GM12873 (cell line): ENCODE data around the gene PRRG3.
A peak's percentile ranks its signal among the peaks of the same experiment; 100 is the strongest.

Experiments
- CTCF ChIP-seq: IDR thresholded peaks from 2 replicates; pipeline ENCODE4 v1.5.1; 2012; ENCODE audit warnings: low read depth, mild to moderate bottlenecking, moderate library complexity, low read length, control low read depth; ENCODE audit not compliant: insufficient read depth; ENCODE audit errors: missing control alignments

PRRG3 gene

GRCh38 chrX:151711154-151711553, 15.9 kb downstream of the PRRG3 start:
- TF ChIP-seq CTCF: no peak

GRCh38 chrX:151711787-151712186, 16.5 kb downstream of the PRRG3 start:
- no peak for TF ChIP-seq CTCF

GRCh38 chrX:151712253-151712652, 17.0 kb downstream of the PRRG3 start:
- no peak for TF ChIP-seq CTCF

GRCh38 chrX:151713849-151714248, 18.6 kb downstream of the PRRG3 start:
- TF ChIP-seq CTCF: peak; percentile 82

GRCh38 chrX:151714362-151714761, 19.1 kb downstream of the PRRG3 start:
- TF ChIP-seq CTCF: no peak

GRCh38 chrX:151715752-151716151, 20.5 kb downstream of the PRRG3 start, which contains the start of gene FATE1:
FATE1 (plus strand) TSS chrX:151716035; CDS start chrX:151716120, 85 bp downstream.
- TF ChIP-seq CTCF: no peak

- peak; percentile 48 for TF ChIP-seq CTCF
Measured at GRCh38 chrX:151722241-151722846, 27.1 kb downstream of the PRRG3 start.
